Transverse colon (tissue), 4 donors: ENCODE data around the gene C3AR1.
"Not testable (repeated sequence)": the region's sequence is repeated elsewhere in the genome, so short reads cannot be mapped to it uniquely, and the experiment has no call there.

ENCODE experiments used
- EP300 ChIP-seq: sonication (generic); formaldehyde crosslinking; IDR thresholded peaks from one replicate; pipeline ENCODE4 v1.6.1; 2017; ENCODE audit warnings: antibody characterized with exemption, low read depth
- POLR2A ChIP-seq: fragments of 450-650 bp; IDR thresholded peaks from one replicate; pipeline ENCODE4 v1.6.1; 2016; ENCODE audit warnings: antibody characterized with exemption, mild to moderate bottlenecking, moderate library complexity
- POLR2AphosphoS5 ChIP-seq, 3 donors: sonication (generic); formaldehyde crosslinking; IDR thresholded peaks; one replicate each; pipeline ENCODE4 v1.6.1; 2016; ENCODE audit warnings: antibody characterized with exemption in 3 of 3
- TF ChIP-seq, protein P1 (sequence below), 5 experiments: fragments of 200-600 bp in 3 of 5; fragments of 450-650 bp in 2 of 5; sonication (generic) in 3 of 5; IDR thresholded peaks; 1 replicate in 2 of 5; 2 replicates in 3 of 5; pipeline ENCODE4 v1.5.1; 2016 to 2017; ENCODE audit warnings: antibody characterized with exemption in 5 of 5, inconsistent platforms in 3 of 5, mild to moderate bottlenecking in 2 of 5, moderate library complexity in 1 of 5

DNA sequence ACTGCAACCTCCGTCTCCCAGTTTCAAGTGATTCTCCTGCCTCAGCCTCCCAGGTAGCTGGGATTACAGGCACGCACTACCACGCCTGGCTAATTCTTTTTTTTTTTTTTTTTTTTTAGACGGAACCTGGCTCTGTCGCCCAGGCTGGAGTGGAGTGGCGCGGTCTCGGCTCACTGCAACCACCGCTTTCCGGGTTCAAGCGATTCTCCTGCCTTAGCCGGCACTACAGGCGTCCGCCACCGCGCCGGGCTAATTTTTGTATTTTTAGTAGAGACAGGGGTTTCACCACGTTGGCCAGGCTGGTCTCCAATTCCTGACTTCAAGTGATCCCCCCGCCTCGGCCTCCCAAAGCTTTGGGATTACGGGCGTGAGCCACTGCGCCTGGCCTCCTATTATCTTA lies 35.1 kb downstream of the C3AR1 start:
- TF ChIP-seq, protein P1, sequence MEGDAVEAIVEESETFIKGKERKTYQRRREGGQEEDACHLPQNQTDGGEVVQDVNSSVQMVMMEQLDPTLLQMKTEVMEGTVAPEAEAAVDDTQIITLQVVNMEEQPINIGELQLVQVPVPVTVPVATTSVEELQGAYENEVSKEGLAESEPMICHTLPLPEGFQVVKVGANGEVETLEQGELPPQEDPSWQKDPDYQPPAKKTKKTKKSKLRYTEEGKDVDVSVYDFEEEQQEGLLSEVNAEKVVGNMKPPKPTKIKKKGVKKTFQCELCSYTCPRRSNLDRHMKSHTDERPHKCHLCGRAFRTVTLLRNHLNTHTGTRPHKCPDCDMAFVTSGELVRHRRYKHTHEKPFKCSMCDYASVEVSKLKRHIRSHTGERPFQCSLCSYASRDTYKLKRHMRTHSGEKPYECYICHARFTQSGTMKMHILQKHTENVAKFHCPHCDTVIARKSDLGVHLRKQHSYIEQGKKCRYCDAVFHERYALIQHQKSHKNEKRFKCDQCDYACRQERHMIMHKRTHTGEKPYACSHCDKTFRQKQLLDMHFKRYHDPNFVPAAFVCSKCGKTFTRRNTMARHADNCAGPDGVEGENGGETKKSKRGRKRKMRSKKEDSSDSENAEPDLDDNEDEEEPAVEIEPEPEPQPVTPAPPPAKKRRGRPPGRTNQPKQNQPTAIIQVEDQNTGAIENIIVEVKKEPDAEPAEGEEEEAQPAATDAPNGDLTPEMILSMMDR (IDR thresholded peaks at IDR 0.05): not testable (repeated sequence)
- TF ChIP-seq POLR2A; POLR2AphosphoS5 (IDR thresholded peaks at IDR 0.05); EP300: not testable (repeated sequence)
